Nephron (organoid): Measurements from ENCODE around the gene GRAP2.

Experiments
- H3K27ac Mint-ChIP-seq, 3 experiments: 2 replicates each; pipeline ENCODE4 v1.8.0; 2020; ENCODE audit warnings: mixed read lengths in 3 of 3, mild to moderate bottlenecking in 2 of 3, moderate library complexity in 1 of 3
- H3K27me3 Mint-ChIP-seq: 2 replicates; pipeline ENCODE4 v1.8.0; 2021; ENCODE audit warnings: low read depth, mild to moderate bottlenecking, moderate library complexity, mixed read lengths
- H3K36me3 Mint-ChIP-seq: 2 replicates; pipeline ENCODE4 v1.8.0; 2020; ENCODE audit warnings: low read depth, mixed read lengths
- H3K4me1 Mint-ChIP-seq: 2 replicates; pipeline ENCODE4 v1.8.0; 2020; ENCODE audit warnings: mixed read lengths
- H3K4me3 Mint-ChIP-seq, 3 experiments: 2 replicates each; pipeline ENCODE4 v1.8.0; 2020; ENCODE audit warnings: mild to moderate bottlenecking in 3 of 3, mixed read lengths in 3 of 3, moderate library complexity in 2 of 3
- H3K9me3 Mint-ChIP-seq: 2 replicates; pipeline ENCODE4 v1.8.0; 2020; ENCODE audit warnings: mixed read lengths
- CTCF ChIP-seq, 3 experiments: fragments of 200-600 bp; sonication (generic); IDR thresholded peaks; one replicate each; pipeline ENCODE4 v1.5.0; 2021; ENCODE audit warnings: antibody characterized with exemption in 3 of 3; ENCODE audit not compliant: unreplicated experiment in 3 of 3

The GRAP2 gene

GRCh38 chr22:39931251-39931650 lies 30.4 kb downstream of the GRAP2 start:
- Mint-ChIP-seq H3K4me3 (no peak overlapping the region), H3K27me3 (peaks cover 5% of the 10 kb centered on the region), H3K27ac (no peak overlapping the region), H3K4me1 (no peaks in the 10 kb centered on the region), H3K9me3 (no peaks in the 10 kb centered on the region), H3K36me3 (no peaks in the 10 kb centered on the region)
- no peak for TF ChIP-seq CTCF (IDR thresholded peaks at IDR 0.05; ENCODE audit: unreplicated experiment in 3 of 3)

- no peak for TF ChIP-seq CTCF (IDR thresholded peaks at IDR 0.05; ENCODE audit: unreplicated experiment in 3 of 3)
- no peak overlapping the region for H3K27ac Mint-ChIP-seq
These were observed 31.3 kb downstream of the GRAP2 start for GRCh38 chr22:39932166-39932565.

GRCh38 chr22:39932918-39933649 lies 32.2 kb downstream of the GRAP2 start:
- Mint-ChIP-seq H3K9me3 (no peaks in the 10 kb centered on the region), H3K36me3 (no peaks in the 10 kb centered on the region), H3K4me1 (no peaks in the 10 kb centered on the region), H3K4me3 (no peak overlapping the region), H3K27ac (no peak overlapping the region), H3K27me3 (peaks cover 10% of the 10 kb centered on the region)
- TF ChIP-seq CTCF (IDR thresholded peaks at IDR 0.05; ENCODE audit: unreplicated experiment in 3 of 3), result peak in 1 of 3 experiments; percentile 14

More at GRCh38 chr22:39932166-39932565, 31.3 kb downstream of the GRAP2 start:
- H3K9me3 Mint-ChIP-seq, result no peaks in the 10 kb centered on the region
- no peaks in the 10 kb centered on the region for H3K4me1 Mint-ChIP-seq
- no peak overlapping the region for H3K4me3 Mint-ChIP-seq
- H3K27me3 Mint-ChIP-seq, result peaks cover 10% of the 10 kb centered on the region
- H3K36me3 Mint-ChIP-seq, result no peaks in the 10 kb centered on the region

- Mint-ChIP-seq H3K27ac (no peak overlapping the region), H3K36me3 (no peaks in the 10 kb centered on the region), H3K9me3 (no peaks in the 10 kb centered on the region), H3K27me3 (peaks cover 14% of the 10 kb centered on the region), H3K4me3 (no peak overlapping the region), H3K4me1 (no peaks in the 10 kb centered on the region)
- no peak for TF ChIP-seq CTCF (IDR thresholded peaks at IDR 0.05; ENCODE audit: unreplicated experiment in 3 of 3)
These were observed 32.9 kb downstream of the GRAP2 start for GRCh38 chr22:39933741-39934140.

GRCh38 chr22:39935116-39935515 lies 34.2 kb downstream of the GRAP2 start:
- no peak overlapping the region for H3K4me3 Mint-ChIP-seq
- H3K9me3 Mint-ChIP-seq, result no peaks in the 10 kb centered on the region
- H3K27ac Mint-ChIP-seq, result no peak overlapping the region
- no peaks in the 10 kb centered on the region for H3K4me1 Mint-ChIP-seq
- TF ChIP-seq CTCF (IDR thresholded peaks at IDR 0.05; ENCODE audit: unreplicated experiment in 3 of 3), result no peak
- H3K27me3 Mint-ChIP-seq, result peaks cover 20% of the 10 kb centered on the region
- H3K36me3 Mint-ChIP-seq, result no peaks in the 10 kb centered on the region

- no peaks in the 10 kb centered on the region for H3K9me3 Mint-ChIP-seq
- H3K27me3 Mint-ChIP-seq, result peaks cover 20% of the 10 kb centered on the region
- H3K27ac Mint-ChIP-seq, result no peak overlapping the region
- H3K4me3 Mint-ChIP-seq, result no peak overlapping the region
- H3K36me3 Mint-ChIP-seq, result no peaks in the 10 kb centered on the region
- no peaks in the 10 kb centered on the region for H3K4me1 Mint-ChIP-seq
- TF ChIP-seq CTCF (IDR thresholded peaks at IDR 0.05; ENCODE audit: unreplicated experiment in 3 of 3), result no peak
These were observed 34.7 kb downstream of the GRAP2 start for GRCh38 chr22:39935612-39936011.
